Endothelial cell of umbilical vein (primary cell): ENCODE results near the gene SLC13A1.

Source experiments
- CTCF ChIP-seq, 2 donors: IDR thresholded peaks; 1 replicate in 1 of 2; 2 replicates in 1 of 2; pipeline ENCODE4 v1.5.1; 2011; ENCODE audit warnings: low read length in 2 of 2, mild to moderate bottlenecking in 2 of 2, moderate library complexity in 2 of 2, control low read depth in 1 of 2, inconsistent platforms in 1 of 2, low read depth in 1 of 2; ENCODE audit not compliant: insufficient read depth in 1 of 2; ENCODE audit errors: extremely low read depth in 1 of 2
- EZH2 ChIP-seq: IDR thresholded peaks from 2 replicates; pipeline ENCODE4 v1.6.1; 2012; ENCODE audit warnings: borderline replicate concordance, low read depth, mild to moderate bottlenecking, moderate library complexity, low read length, inconsistent platforms; ENCODE audit not compliant: severe bottlenecking
- JUN ChIP-seq: IDR thresholded peaks from 2 replicates; pipeline ENCODE4 v1.6.1; 2011; ENCODE audit warnings: borderline replicate concordance, low read depth; ENCODE audit not compliant: insufficient read length, insufficient read depth
- POLR2A ChIP-seq: IDR thresholded peaks from 2 replicates; pipeline ENCODE4 v1.6.1; 2012; ENCODE audit warnings: low read depth, mild to moderate bottlenecking, control low read depth, low read length
- POLR2AphosphoS5 ChIP-seq: IDR thresholded peaks from 2 replicates; pipeline ENCODE4 v1.6.1; 2012; ENCODE audit warnings: low read depth, mild to moderate bottlenecking, control low read depth, low read length, moderate library complexity; ENCODE audit not compliant: insufficient read depth
- TF ChIP-seq, protein P1 (sequence below): IDR thresholded peaks from 2 replicates; pipeline ENCODE4 v1.6.1; 2011; ENCODE audit not compliant: insufficient read depth, insufficient read length

GRCh38 chr7:123096976-123097375, 102.8 kb downstream of the SLC13A1 start:
- no peak for TF ChIP-seq JUN
- TF ChIP-seq EZH2, result no peak
- TF ChIP-seq CTCF (IDR thresholded peaks at IDR 0.05; ENCODE audit: extremely low read depth in 1 of 2, insufficient read depth in 1 of 2, low read depth in 1 of 2, low read length in 2 of 2), result no peak
- no peak for TF ChIP-seq POLR2AphosphoS5
- TF ChIP-seq, protein P1, sequence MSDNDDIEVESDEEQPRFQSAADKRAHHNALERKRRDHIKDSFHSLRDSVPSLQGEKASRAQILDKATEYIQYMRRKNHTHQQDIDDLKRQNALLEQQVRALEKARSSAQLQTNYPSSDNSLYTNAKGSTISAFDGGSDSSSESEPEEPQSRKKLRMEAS, result no peak
- no peak for TF ChIP-seq POLR2A
